Measurements from ENCODE around the gene VPS13D. TPM values are rescaled to one million over a fixed set of nuclear protein-coding genes. Genes with fewer than 3 reads are reported as not detected.

VPS13D gene
- polyA plus RNA-seq, 3 donors, result 3.6 to 20.2 (median 5.1) TPM

DNA sequence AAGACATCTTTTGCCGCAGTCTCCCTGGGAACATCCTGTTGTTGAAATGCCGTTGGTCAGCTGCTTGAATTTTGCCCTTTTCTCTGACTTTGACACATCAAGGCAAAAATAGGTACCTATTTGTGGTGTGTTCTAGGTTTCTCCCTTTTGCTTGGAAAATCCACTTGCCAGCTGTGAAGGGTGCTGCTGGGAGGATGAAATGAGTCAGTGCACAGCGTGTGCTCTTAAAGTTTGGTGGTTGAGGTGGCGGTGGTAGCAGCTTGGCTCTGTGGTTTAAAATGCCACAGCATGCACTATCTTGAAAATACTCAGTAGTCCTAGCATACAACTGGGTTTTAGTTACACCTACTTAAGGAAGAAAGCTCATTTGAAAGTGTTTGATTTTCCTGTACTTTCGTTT lies 204.3 kb downstream of the VPS13D start:
- peaks cover 31% of the 10 kb centered on the region for H3K4me1 Mint-ChIP-seq
- Histone ChIP-seq H3K4me1 (ENCODE audit: control insufficient read depth in 1 of 2, insufficient read depth in 2 of 2, low read length in 2 of 2) (peaks cover 0 to 6% of the 10 kb centered on the region in 2 donors), H4K20me1 (ENCODE audit: insufficient read depth, low read length) (peaks cover 5% of the 10 kb centered on the region), H3K9ac (ENCODE audit: insufficient read depth, low read length, poor library complexity, severe bottlenecking) (no peak overlapping the region), H3K27me3 (ENCODE audit: control insufficient read depth in 2 of 2, insufficient read depth in 2 of 2, low read length in 2 of 2) (no peaks in the 10 kb centered on the region), H3K9me3 (replicated peaks in 1 of 2; ENCODE audit: control insufficient read depth in 1 of 2, insufficient read depth in 1 of 2, low read length in 2 of 2) (no peaks in the 10 kb centered on the region), H3K27ac (ENCODE audit: low read depth in 1 of 2, low read length in 2 of 2) (no peak overlapping the region), H3K4me3 (replicated peaks in 1 of 3; ENCODE audit: low read depth in 2 of 3, low read length in 3 of 3) (no peak overlapping the region), H3K4me2 (replicated peaks; ENCODE audit: extremely low read depth, low read length, poor library complexity, severe bottlenecking) (no peak overlapping the region), H3K79me2 (ENCODE audit: insufficient read depth, low read length) (no peaks in the 10 kb centered on the region), H2AFZ (ENCODE audit: insufficient read depth, low read depth, low read length, poor library complexity, severe bottlenecking) (no peak overlapping the region), H3K36me3 (replicated peaks in 1 of 2; ENCODE audit: control insufficient read depth in 1 of 2, insufficient read depth in 2 of 2, low read length in 2 of 2) (peaks cover 12 to 85% of the 10 kb centered on the region in 2 donors)
- no peak overlapping the region for H3K4me3 Mint-ChIP-seq
- peaks cover 70 to 73% of the 10 kb centered on the region in 2 donors for H3K36me3 Mint-ChIP-seq
- peaks cover 0 to 3% (median 2%) of the 10 kb centered on the region in 3 donors for H3K27me3 Mint-ChIP-seq (ENCODE audit: low read depth in 3 of 3)
- H3K9me3 Mint-ChIP-seq, result no peaks in the 10 kb centered on the region
- no peak for DNase-seq
- TF ChIP-seq, protein P1, sequence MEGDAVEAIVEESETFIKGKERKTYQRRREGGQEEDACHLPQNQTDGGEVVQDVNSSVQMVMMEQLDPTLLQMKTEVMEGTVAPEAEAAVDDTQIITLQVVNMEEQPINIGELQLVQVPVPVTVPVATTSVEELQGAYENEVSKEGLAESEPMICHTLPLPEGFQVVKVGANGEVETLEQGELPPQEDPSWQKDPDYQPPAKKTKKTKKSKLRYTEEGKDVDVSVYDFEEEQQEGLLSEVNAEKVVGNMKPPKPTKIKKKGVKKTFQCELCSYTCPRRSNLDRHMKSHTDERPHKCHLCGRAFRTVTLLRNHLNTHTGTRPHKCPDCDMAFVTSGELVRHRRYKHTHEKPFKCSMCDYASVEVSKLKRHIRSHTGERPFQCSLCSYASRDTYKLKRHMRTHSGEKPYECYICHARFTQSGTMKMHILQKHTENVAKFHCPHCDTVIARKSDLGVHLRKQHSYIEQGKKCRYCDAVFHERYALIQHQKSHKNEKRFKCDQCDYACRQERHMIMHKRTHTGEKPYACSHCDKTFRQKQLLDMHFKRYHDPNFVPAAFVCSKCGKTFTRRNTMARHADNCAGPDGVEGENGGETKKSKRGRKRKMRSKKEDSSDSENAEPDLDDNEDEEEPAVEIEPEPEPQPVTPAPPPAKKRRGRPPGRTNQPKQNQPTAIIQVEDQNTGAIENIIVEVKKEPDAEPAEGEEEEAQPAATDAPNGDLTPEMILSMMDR (IDR thresholded peaks at IDR 0.05), result no peak
- 60% methylated on average over 2 of the region's 5 CpGs for WGBS (ENCODE audit: insufficient coverage)
- peak overlapping the region in 3 of 7 donors; percentile 13 to 76 (median 62) for H3K27ac Mint-ChIP-seq
- intact Hi-C loops (cut with micrococcal nuclease), result no loop called here

DNA sequence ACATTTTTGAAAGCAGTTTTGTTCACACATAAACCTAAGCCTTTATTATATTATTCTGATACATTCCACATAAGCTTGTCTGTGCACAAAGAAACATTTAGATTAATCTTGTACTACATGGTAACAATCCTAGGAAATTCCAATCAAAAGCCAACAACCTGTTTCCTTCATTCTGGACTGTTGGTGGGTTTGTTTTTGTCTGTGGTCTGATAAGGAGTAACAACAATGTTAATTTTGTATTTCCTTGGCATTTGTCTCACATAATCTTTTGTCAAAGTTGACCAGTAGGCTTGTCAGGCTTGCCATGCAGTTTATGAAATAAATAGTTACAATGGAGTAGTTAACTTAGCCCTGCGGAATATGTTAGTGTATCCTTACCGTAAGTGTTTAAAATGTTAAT lies 204.9 kb downstream of the VPS13D start:
- H4K20me1 ChIP-seq (ENCODE audit: insufficient read depth, low read length), result peaks cover 5% of the 10 kb centered on the region
- no peak overlapping the region for H3K4me2 ChIP-seq (replicated peaks; ENCODE audit: extremely low read depth, low read length, poor library complexity, severe bottlenecking)
- H3K27ac ChIP-seq (ENCODE audit: low read depth in 1 of 2, low read length in 2 of 2), result no peak overlapping the region
- intact Hi-C loops (cut with micrococcal nuclease), result no loop called here
- Mint-ChIP-seq H3K4me3 (no peak overlapping the region), H3K27me3 (ENCODE audit: low read depth in 3 of 3) (peaks cover 0 to 3% (median 2%) of the 10 kb centered on the region in 3 donors), H3K36me3 (peaks cover 70 to 75% of the 10 kb centered on the region in 2 donors), H3K27ac (no peak overlapping the region), H3K9me3 (no peaks in the 10 kb centered on the region), H3K4me1 (peaks cover 31% of the 10 kb centered on the region)
- H3K27me3 ChIP-seq (ENCODE audit: control insufficient read depth in 2 of 2, insufficient read depth in 2 of 2, low read length in 2 of 2), result no peaks in the 10 kb centered on the region
- H3K9ac ChIP-seq (ENCODE audit: insufficient read depth, low read length, poor library complexity, severe bottlenecking), result no peak overlapping the region
- H3K79me2 ChIP-seq (ENCODE audit: insufficient read depth, low read length), result no peaks in the 10 kb centered on the region
- H3K4me1 ChIP-seq (ENCODE audit: control insufficient read depth in 1 of 2, insufficient read depth in 2 of 2, low read length in 2 of 2), result peaks cover 0 to 6% of the 10 kb centered on the region in 2 donors
- no peaks in the 10 kb centered on the region for H3K9me3 ChIP-seq (replicated peaks in 1 of 2; ENCODE audit: control insufficient read depth in 1 of 2, insufficient read depth in 1 of 2, low read length in 2 of 2)
- DNase-seq, result no peak
- WGBS (ENCODE audit: insufficient coverage), result no CpG with 5 or more reads among the region's 2 CpGs
- no peak overlapping the region for H3K4me3 ChIP-seq (replicated peaks in 1 of 3; ENCODE audit: low read depth in 2 of 3, low read length in 3 of 3)
- TF ChIP-seq, protein P1 (IDR thresholded peaks at IDR 0.05), result no peak
- peaks cover 14 to 85% of the 10 kb centered on the region in 2 donors for H3K36me3 ChIP-seq (replicated peaks in 1 of 2; ENCODE audit: control insufficient read depth in 1 of 2, insufficient read depth in 2 of 2, low read length in 2 of 2)
- no peak overlapping the region for H2AFZ ChIP-seq (ENCODE audit: insufficient read depth, low read depth, low read length, poor library complexity, severe bottlenecking)

Measured in CD14-positive monocyte (primary cell).